ENCODE measurements around the gene NDEL1.

NDEL1 gene

GRCh38 chr17:8477715-8478441, 42.2 kb downstream of the NDEL1 start:
- no peak for DNase-seq (ENCODE audit: low read depth, low spot score)

- DNase-seq (ENCODE audit: low read depth, low spot score), result no peak
These were observed 43.8 kb downstream of the NDEL1 start for GRCh38 chr17:8479431-8479947.

- no peak for DNase-seq (ENCODE audit: low read depth, low spot score)
These were observed 44.6 kb downstream of the NDEL1 start for GRCh38 chr17:8480011-8480976.

GRCh38 chr17:8481089-8481488, 45.4 kb downstream of the NDEL1 start:
- DNase-seq (ENCODE audit: low read depth, low spot score), result no peak

GRCh38 chr17:8481703-8482102, 46.0 kb downstream of the NDEL1 start:
- DNase-seq (ENCODE audit: low read depth, low spot score), result no peak

GRCh38 chr17:8482546-8482945, 46.9 kb downstream of the NDEL1 start:
- DNase-seq (ENCODE audit: low read depth, low spot score), result no peak

GRCh38 chr17:8484465-8484864, 48.8 kb downstream of the NDEL1 start:
- no peak for DNase-seq (ENCODE audit: low read depth, low spot score)

GRCh38 chr17:8485491-8485890, 49.8 kb downstream of the NDEL1 start:
- no peak for DNase-seq (ENCODE audit: low read depth, low spot score)

GRCh38 chr17:8487130-8487645, 51.5 kb downstream of the NDEL1 start:
- no peak for DNase-seq (ENCODE audit: low read depth, low spot score)

- DNase-seq (ENCODE audit: low read depth, low spot score), result no peak
These were observed 52.1 kb downstream of the NDEL1 start for GRCh38 chr17:8487743-8488142.

GRCh38 chr17:8488491-8488890, 52.8 kb downstream of the NDEL1 start:
- DNase-seq (ENCODE audit: low read depth, low spot score), result no peak

- peak; percentile 84 for DNase-seq (ENCODE audit: low read depth, low spot score)
These were observed 53.2 kb downstream of the NDEL1 start for GRCh38 chr17:8488901-8489300.

- no peak for DNase-seq (ENCODE audit: low read depth, low spot score)
These were observed 54.2 kb downstream of the NDEL1 start for GRCh38 chr17:8489841-8490240.

GRCh38 chr17:8490256-8491023, 54.8 kb downstream of the NDEL1 start:
- no peak for DNase-seq (ENCODE audit: low read depth, low spot score)

- no peak for DNase-seq (ENCODE audit: low read depth, low spot score)
These were observed 56.4 kb downstream of the NDEL1 start for GRCh38 chr17:8492121-8492520.

GRCh38 chr17:8494021-8494420, 58.3 kb downstream of the NDEL1 start:
- no peak for DNase-seq (ENCODE audit: low read depth, low spot score)

GRCh38 chr17:8494506-8495111, 58.9 kb downstream of the NDEL1 start:
- no peak for DNase-seq (ENCODE audit: low read depth, low spot score)

- DNase-seq (ENCODE audit: low read depth, low spot score), result no peak
These were observed 60.4 kb downstream of the NDEL1 start for GRCh38 chr17:8496081-8496480.

- no peak for DNase-seq (ENCODE audit: low read depth, low spot score)
These were observed 63.5 kb downstream of the NDEL1 start for GRCh38 chr17:8499171-8499570.

- DNase-seq (ENCODE audit: low read depth, low spot score), result no peak
These were observed 63.9 kb downstream of the NDEL1 start for GRCh38 chr17:8499614-8500013.

- DNase-seq (ENCODE audit: low read depth, low spot score), result no peak
These were observed 64.9 kb downstream of the NDEL1 start for GRCh38 chr17:8500609-8501008.

All from brain pericyte (primary cell).